Prostate gland (tissue), 1 donor: ENCODE data around the gene PSMB8.

Experiments used
- POLR2A ChIP-seq: fragments of 450-650 bp; IDR thresholded peaks from one replicate; pipeline ENCODE4 v1.6.1; 2016; ENCODE audit warnings: antibody characterized with exemption, mild to moderate bottlenecking
- POLR2AphosphoS5 ChIP-seq: sonication (generic); formaldehyde crosslinking; IDR thresholded peaks from one replicate; pipeline ENCODE4 v1.6.1; 2017; ENCODE audit warnings: antibody characterized with exemption

DNA sequence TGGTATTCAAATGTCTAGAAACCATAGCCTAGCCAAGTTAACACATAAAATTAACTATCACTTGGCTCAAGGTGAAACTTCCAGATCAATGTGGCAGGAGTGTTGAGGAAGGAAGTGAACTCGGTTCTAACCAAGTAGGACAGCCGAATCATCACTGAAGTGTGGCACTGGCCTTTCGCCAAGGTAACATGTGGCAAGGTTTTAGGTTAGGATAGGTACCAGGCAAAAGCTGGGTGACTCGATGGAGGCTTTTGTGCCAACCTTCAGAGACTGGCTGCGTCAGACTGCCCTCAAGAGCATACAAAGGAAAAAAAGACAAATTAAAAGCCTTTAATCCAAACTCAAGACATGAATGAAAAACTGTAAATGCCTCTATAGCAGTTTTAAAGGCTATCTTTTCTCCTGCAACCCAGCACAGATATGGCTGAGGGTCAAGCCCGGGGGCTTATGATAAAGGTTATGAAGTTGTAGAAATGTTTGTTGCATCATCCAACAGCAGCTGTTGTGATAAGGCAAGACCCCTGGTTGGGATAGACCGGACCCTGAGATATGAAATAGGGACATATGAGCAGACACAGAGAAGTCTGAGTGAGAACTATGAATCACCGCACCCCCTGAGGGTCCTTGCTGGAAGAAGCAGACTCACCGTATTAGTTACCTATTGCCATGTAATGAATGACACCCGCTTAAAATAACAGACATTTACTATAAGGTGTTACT lies 22.0 kb upstream of the PSMB8 start:
- TF ChIP-seq POLR2A (no peak), POLR2AphosphoS5 (no peak)
